H1 (cell line): ENCODE measurements around the gene KHSRP. TPM values are rescaled to one million over a fixed set of nuclear protein-coding genes. Genes with fewer than 3 reads are reported as not detected.

ENCODE experiments used
- CTCF ChIA-PET: fragments of 300-600 bp; sonication (Branson Sonifier 250); formaldehyde crosslinking; loops from one replicate; lab custom pipeline; 2021; ENCODE audit not compliant: partially characterized antibody; lab: Charles Lee
- POLR2A ChIA-PET: fragments of 300-600 bp; sonication (Branson Sonifier 250); formaldehyde crosslinking; loops from one replicate; lab custom pipeline; 2021; ENCODE audit warnings: inconsistent platforms; ENCODE audit not compliant: partially characterized antibody; lab: Charles Lee
- DNase-seq, 2 experiments: peaks; one replicate each; pipeline versions ENCODE4 v3.0.0 to v3.0.0-alpha.2; 2010 to 2022; ENCODE audit warnings: low spot score in 2 of 2, low read depth in 1 of 2, mixed read lengths in 1 of 2
- FAIRE-seq: peaks from 2 replicates; lab custom pipeline; 2011; peaks lifted over from hg19 to GRCh38; lab: Jason Lieb, UNC
- H2AFZ ChIP-seq: 2 replicates; pipeline ENCODE4 v1.8.1; 2012; ENCODE audit warnings: low read length, inconsistent platforms
- H2AK5ac ChIP-seq: 2 replicates; pipeline ENCODE4 v1.6.1; 2013; ENCODE audit warnings: low read depth, low read length
- H2BK120ac ChIP-seq: replicated peaks from 2 replicates; pipeline ENCODE3; 2013; ENCODE audit warnings: low read depth, low read length, inconsistent platforms
- H2BK12ac ChIP-seq: 2 replicates; pipeline ENCODE4 v1.6.1; 2013; ENCODE audit warnings: low read depth, low read length
- H2BK15ac ChIP-seq: 2 replicates; pipeline ENCODE4 v1.6.1; 2013; ENCODE audit warnings: low read length
- H2BK20ac ChIP-seq: 2 replicates; pipeline ENCODE4 v1.6.1; 2013; ENCODE audit warnings: low read length
- H2BK5ac ChIP-seq: 2 replicates; pipeline ENCODE4 v1.6.1; 2013; ENCODE audit warnings: low read depth, low read length
- H3K14ac ChIP-seq: 2 replicates; pipeline ENCODE4 v1.6.1; 2013; ENCODE audit warnings: inconsistent platforms; ENCODE audit not compliant: insufficient read length
- H3K18ac ChIP-seq: 2 replicates; pipeline ENCODE4 v1.6.1; 2013; ENCODE audit warnings: low read length; ENCODE audit errors: extremely low read depth
- H3K23ac ChIP-seq: 2 replicates; pipeline ENCODE4 v1.6.1; 2013; ENCODE audit warnings: inconsistent platforms; ENCODE audit not compliant: insufficient read length
- H3K23me2 ChIP-seq: 2 replicates; pipeline ENCODE4 v1.6.1; 2013; ENCODE audit warnings: low read depth, low read length
- H3K27ac ChIP-seq: 2 replicates; pipeline ENCODE4 v1.6.1; 2011; ENCODE audit warnings: low read depth, low read length, inconsistent platforms
- H3K27me3 ChIP-seq, 4 experiments: replicated peaks in 1 of 4; 1 replicate in 1 of 4; 2 replicates in 3 of 4; pipeline versions ENCODE4 v1.6.1 to v1.8.1; 2011 to 2013; ENCODE audit warnings: low read length in 3 of 4, mild to moderate bottlenecking in 3 of 4, inconsistent platforms in 2 of 4, mixed read lengths in 2 of 4, moderate library complexity in 1 of 4; ENCODE audit not compliant: control insufficient read depth in 3 of 4, insufficient read depth in 3 of 4; ENCODE audit errors: extremely low read depth in 1 of 4
- H3K36me3 ChIP-seq, 4 experiments: 2 replicates each; pipeline versions ENCODE4 v1.6.1 to v1.8.1; 2011 to 2013; ENCODE audit warnings: mild to moderate bottlenecking in 4 of 4, low read length in 3 of 4, moderate library complexity in 2 of 4, control low read depth in 1 of 4, inconsistent platforms in 1 of 4; ENCODE audit not compliant: insufficient read depth in 4 of 4, control insufficient read depth in 2 of 4
- H3K4ac ChIP-seq: replicated peaks from 2 replicates; pipeline ENCODE3; 2013; ENCODE audit warnings: low read length, low read depth, mixed read lengths, inconsistent platforms; ENCODE audit not compliant: insufficient read length
- H3K4me1 ChIP-seq, 4 experiments: replicated peaks in 1 of 4; 1 replicate in 1 of 4; 2 replicates in 3 of 4; pipeline versions ENCODE4 v1.6.1 to v1.8.1; 2011 to 2013; ENCODE audit warnings: low read length in 3 of 4, inconsistent platforms in 2 of 4, mixed read lengths in 1 of 4; ENCODE audit not compliant: insufficient read depth in 4 of 4, control insufficient read depth in 3 of 4
- H3K4me2 ChIP-seq, 2 experiments: 2 replicates each; pipeline versions ENCODE4 v1.6.1 to v1.8.1; 2011 to 2013; ENCODE audit warnings: low read depth in 2 of 2, low read length in 2 of 2, control low read depth in 1 of 2, inconsistent platforms in 1 of 2, mild to moderate bottlenecking in 1 of 2; ENCODE audit not compliant: insufficient read depth in 1 of 2
- H3K4me3 ChIP-seq, 4 experiments: fragments of 200-600, 300-600 bp in 1 of 4; sonication (generic), shearing (Covaris generic), sonication (Bioruptor Twin) in 1 of 4; 2 replicates each; pipeline versions ENCODE4 v1.5.1 to v1.8.1; 2011 to 2016; ENCODE audit warnings: low read length in 4 of 4, low read depth in 3 of 4, control low read depth in 2 of 4, inconsistent platforms in 2 of 4, mild to moderate bottlenecking in 2 of 4, mixed read lengths in 1 of 4, moderate library complexity in 1 of 4; ENCODE audit not compliant: insufficient read depth in 2 of 4; ENCODE audit errors: extremely low read depth in 1 of 4
- H3K56ac ChIP-seq: replicated peaks from 2 replicates; pipeline ENCODE3; 2013; ENCODE audit warnings: low read depth, mild to moderate bottlenecking, mixed read lengths, low read length, inconsistent platforms; ENCODE audit not compliant: insufficient read length
- H3K79me1 ChIP-seq: 2 replicates; pipeline ENCODE4 v1.6.1; 2013; ENCODE audit warnings: low read depth, low read length, control low read depth
- H3K79me2 ChIP-seq, 2 experiments: 2 replicates each; pipeline versions ENCODE4 v1.6.1 to v1.8.1; 2012 to 2013; ENCODE audit warnings: low read length in 2 of 2, mild to moderate bottlenecking in 2 of 2, inconsistent platforms in 1 of 2; ENCODE audit not compliant: insufficient read depth in 2 of 2, control insufficient read depth in 1 of 2
- H3K9ac ChIP-seq, 4 experiments: replicated peaks in 1 of 4; 1 replicate in 1 of 4; 2 replicates in 3 of 4; pipeline versions ENCODE4 v1.6.1 to v1.8.1; 2011 to 2013; ENCODE audit warnings: low read depth in 3 of 4, low read length in 3 of 4, control low read depth in 2 of 4, mild to moderate bottlenecking in 2 of 4, moderate library complexity in 2 of 4, inconsistent platforms in 1 of 4; ENCODE audit errors: extremely low read depth in 1 of 4
- H3K9me3 ChIP-seq, 2 experiments: 2 replicates each; pipeline versions ENCODE4 v1.6.1 to v1.8.1; 2012 to 2013; ENCODE audit warnings: mild to moderate bottlenecking in 2 of 2, moderate library complexity in 2 of 2, control low read depth in 1 of 2, inconsistent platforms in 1 of 2, low read depth in 1 of 2, low read length in 1 of 2, mixed read lengths in 1 of 2; ENCODE audit not compliant: insufficient read depth in 2 of 2
- H4K20me1 ChIP-seq, 2 experiments: replicated peaks in 1 of 2; 2 replicates each; pipeline versions ENCODE3 to v1.8.1; 2011 to 2013; ENCODE audit warnings: inconsistent platforms in 2 of 2, low read length in 2 of 2, mild to moderate bottlenecking in 1 of 2; ENCODE audit not compliant: insufficient read depth in 2 of 2, control insufficient read depth in 1 of 2
- H4K5ac ChIP-seq: 2 replicates; pipeline ENCODE4 v1.6.1; 2013; ENCODE audit warnings: low read length, low read depth, mixed read lengths, inconsistent platforms; ENCODE audit not compliant: insufficient read length
- H4K8ac ChIP-seq: 2 replicates; pipeline ENCODE4 v1.8.0; 2013; ENCODE audit warnings: mild to moderate bottlenecking, moderate library complexity, low read length, inconsistent platforms; ENCODE audit not compliant: insufficient read depth; ENCODE audit errors: extremely low read depth
- H4K91ac ChIP-seq: replicated peaks from 2 replicates; pipeline ENCODE3; 2013; ENCODE audit warnings: low read length, mixed read lengths, inconsistent platforms; ENCODE audit not compliant: insufficient read length
- GTF2F1 ChIP-seq: IDR thresholded peaks from 2 replicates; pipeline ENCODE4 v1.6.1; 2012; ENCODE audit warnings: low read depth, low read length, improper control_type of control experiment, borderline replicate concordance
- ZNF274 ChIP-seq: IDR thresholded peaks from 2 replicates; pipeline ENCODE4 v1.7.0; 2012; ENCODE audit warnings: low read length, borderline replicate concordance; ENCODE audit errors: extremely low read depth
- WGBS, 2 experiments: shearing (Covaris generic) in 1 of 2; methylation state at CpG; one replicate each; pipeline versions ENCODE4 v1.1.6 to v1.1.7; 2013 to 2015; ENCODE audit warnings: low lambda C conversion rate in 2 of 2, mixed read lengths in 2 of 2, inconsistent platforms in 1 of 2, low coverage in 1 of 2, missing lambda C conversion rate in 1 of 2; ENCODE audit not compliant: insufficient replicate concordance in 2 of 2, insufficient coverage in 1 of 2, insufficient read length in 1 of 2; ENCODE audit errors: extremely low coverage in 1 of 2, missing lambda C conversion rate in 1 of 2; 5-methylcytosine and 5-hydroxymethylcytosine counted together
- polyA plus RNA-seq, 7 experiments: library from polyadenylated mRNA; depleted of rRNA in 3 of 7; stranded (reverse) in 5 of 7; unstranded in 2 of 7; fragments of >200 nt in 5 of 7; fragments of 200-250 nt in 2 of 7; gene quantifications; 1 replicate in 5 of 7; 2 replicates in 1 of 7; 4 replicates in 1 of 7; pipeline versions ENCODE4 v1.2.1 to v1.2.3, GENCODE V29; 2011 to 2013; ENCODE audit warnings: missing spikeins in 2 of 7, mixed read lengths in 2 of 7
- total RNA-seq: library from RNA; stranded (reverse); fragmentation: NEBNext Ultra II Directional; extraction: Animal tissue kit (Norgen Biotek cat#: 25700); gene quantifications from 2 replicates; pipeline ENCODE4 v1.2.1, GENCODE V29; 2021

KHSRP gene
- total and polyA plus RNA-seq, 2 of the 8 experiments (the other 6 are each of a cell fraction or from before 2014, with no cell fraction given) = 143 to 573 TPM

DNA sequence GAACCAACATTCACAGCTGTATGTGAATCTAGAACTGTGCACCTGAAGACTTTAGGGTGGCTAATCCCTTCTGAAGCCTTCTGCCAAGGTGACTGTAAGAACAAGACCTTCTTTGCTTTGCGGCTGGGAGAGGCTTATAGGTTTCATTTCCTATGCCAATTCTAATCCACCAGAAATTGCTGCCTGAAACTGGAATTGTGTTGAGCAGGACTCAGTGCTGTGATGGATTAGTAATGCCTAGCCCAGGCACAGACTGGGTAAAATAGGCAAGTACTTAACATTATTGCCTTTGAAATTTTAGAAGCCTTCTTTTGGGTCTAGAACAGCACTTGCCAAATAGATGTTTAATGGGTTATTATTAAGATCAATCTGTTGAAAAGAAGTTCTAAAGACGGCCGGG lies 23.4 kb upstream of the KHSRP start:
- TF ChIP-seq ZNF274 (no peak), GTF2F1 (no peak)
- ChIA-PET CTCF (interaction anchor here (1.0 kb wide), 1 partner anchor 11 kb away, joined by 3 read pairs; no protein-coding TSS in a partner anchor), POLR2A (no interaction called here)
- Histone ChIP-seq H3K4ac (no peak overlapping the region), H4K91ac (no peak overlapping the region), H3K27ac (no peak overlapping the region), H2AFZ (no peak overlapping the region), H3K79me2 (no peaks in the 10 kb centered on the region), H2BK20ac (no peak overlapping the region), H3K4me1 (no peaks in the 10 kb centered on the region), H3K36me3 (peaks cover 0 to 9% (median 0%) of the 10 kb centered on the region in 4 experiments; a peak in 1 of 8 replicates), H4K5ac (no peak overlapping the region), H3K18ac (no peak overlapping the region), H3K4me3 (no peak overlapping the region), H3K9ac (no peak overlapping the region), H4K20me1 (no peaks in the 10 kb centered on the region), H3K23ac (no peak overlapping the region), H2BK120ac (no peak overlapping the region), H2AK5ac (no peak overlapping the region), H2BK12ac (no peak overlapping the region), H3K56ac (no peak overlapping the region), H2BK5ac (no peak overlapping the region), H3K79me1 (no peaks in the 10 kb centered on the region), H3K23me2 (no peaks in the 10 kb centered on the region), H3K9me3 (no peaks in the 10 kb centered on the region), H3K14ac (no peak overlapping the region), H2BK15ac (no peak overlapping the region), H4K8ac (no peak overlapping the region), H3K27me3 (no peaks in the 10 kb centered on the region), H3K4me2 (no peak overlapping the region)
- DNase-seq (no peak), FAIRE-seq (no peak)
- WGBS, 2 experiments = 80% methylated on average over 3 of the region's 3 CpGs; no CpG with 5 or more reads in 1 of the 2 experiments
